Neural cell (in vitro differentiated cells): ENCODE measurements around the gene DIP2C. TPM values are rescaled to one million over a fixed set of nuclear protein-coding genes. Genes with fewer than 3 reads are reported as not detected.
"Not testable (repeated sequence)": the region's sequence is repeated elsewhere in the genome, so short reads cannot be mapped to it uniquely, and the experiment has no call there.

Experiments used
- H2AFZ ChIP-seq: fragments of 200-600, 300-800 bp; sonication (generic), shearing (Covaris generic); 2 replicates; pipeline ENCODE4 v1.6.0; 2014; ENCODE audit warnings: low read depth, mild to moderate bottlenecking, antibody characterized with exemption, low read length, moderate library complexity
- H3F3A ChIP-seq: fragments of 200-600 bp; shearing (Covaris generic); 2 replicates; pipeline ENCODE4 v1.6.1; 2016; ENCODE audit warnings: mild to moderate bottlenecking, moderate library complexity, mixed read lengths, antibody characterized with exemption, low read length; ENCODE audit not compliant: insufficient read depth, poor library complexity, severe bottlenecking
- H3K27ac ChIP-seq: fragments of 200-600, 300-800 bp; sonication (generic), shearing (Covaris generic); 2 replicates; pipeline ENCODE4 v1.5.1; 2014; ENCODE audit warnings: mild to moderate bottlenecking, low read length, moderate library complexity
- H3K27me3 ChIP-seq: fragments of 300-800, 200-600 bp; sonication (generic), shearing (Covaris generic); 2 replicates; pipeline ENCODE4 v1.6.0; 2014; ENCODE audit warnings: mild to moderate bottlenecking, low read depth, low read length, moderate library complexity; ENCODE audit not compliant: insufficient read depth
- H3K36me3 ChIP-seq: fragments of 300-800, 200-600 bp; sonication (generic), shearing (Covaris generic); 2 replicates; pipeline ENCODE4 v1.5.1; 2014; ENCODE audit warnings: mild to moderate bottlenecking, antibody characterized with exemption, low read length, moderate library complexity; ENCODE audit not compliant: insufficient read depth
- H3K4me2 ChIP-seq: fragments of 300-800, 200-600 bp; sonication (generic), shearing (Covaris generic); 2 replicates; pipeline ENCODE4 v1.6.0; 2014; ENCODE audit warnings: mild to moderate bottlenecking, low read length
- H3K4me3 ChIP-seq: fragments of 300-800, 200-600 bp; sonication (generic), shearing (Covaris generic); 2 replicates; pipeline ENCODE4 v1.5.1; 2014; ENCODE audit warnings: mild to moderate bottlenecking, low read length, moderate library complexity
- H3K79me2 ChIP-seq: fragments of 200-600 bp; shearing (Covaris generic); replicated peaks from 2 replicates; pipeline ENCODE4 v1.6.0; 2014; ENCODE audit warnings: mild to moderate bottlenecking, low read length, moderate library complexity; ENCODE audit not compliant: insufficient read depth
- H3K9ac ChIP-seq: fragments of 300-800, 200-600 bp; sonication (generic), shearing (Covaris generic); 2 replicates; pipeline ENCODE4 v1.6.1; 2016; ENCODE audit warnings: mild to moderate bottlenecking, low read length, mixed read lengths
- H3K9me2 ChIP-seq: fragments of 200-600 bp; shearing (Covaris generic); 2 replicates; pipeline ENCODE4 v1.6.1; 2016; ENCODE audit warnings: mild to moderate bottlenecking, low read length, mixed read lengths; ENCODE audit not compliant: insufficient read depth
- H3K9me3 ChIP-seq: fragments of 200-600, 300-800 bp; sonication (generic), shearing (Covaris generic); 2 replicates; pipeline ENCODE4 v1.6.1; 2016; ENCODE audit warnings: mild to moderate bottlenecking, mixed run types, low read length, moderate library complexity, mixed read lengths
- H4K20me1 ChIP-seq: fragments of 200-600 bp; shearing (Covaris generic); 2 replicates; pipeline ENCODE4 v1.6.1; 2016; ENCODE audit warnings: mild to moderate bottlenecking, mixed run types; ENCODE audit not compliant: insufficient read depth
- EP300 ChIP-seq: fragments of 450-650 bp; conservative IDR thresholded peaks from 2 replicates; pipeline ENCODE4 v1.6.1; 2014; ENCODE audit warnings: antibody characterized with exemption, mild to moderate bottlenecking, moderate library complexity; ENCODE audit not compliant: poor library complexity, severe bottlenecking
- EZH2 ChIP-seq: fragments of 200-600, 300-800 bp; shearing (Covaris generic), sonication (generic); IDR thresholded peaks from 2 replicates; pipeline ENCODE4 v1.6.1; 2014; ENCODE audit warnings: antibody characterized with exemption, low read length, borderline replicate concordance, mild to moderate bottlenecking; ENCODE audit not compliant: insufficient read depth, poor library complexity, severe bottlenecking
- MXI1 ChIP-seq: fragments of 450-650 bp; conservative IDR thresholded peaks from 2 replicates; pipeline ENCODE4 v1.6.1; 2014; ENCODE audit warnings: antibody characterized with exemption, mild to moderate bottlenecking; ENCODE audit not compliant: poor library complexity, severe bottlenecking
- POLR2AphosphoS5 ChIP-seq: IDR thresholded peaks from 2 replicates; pipeline ENCODE4 v1.6.1; 2012
- RAD21 ChIP-seq: fragments of 450-650 bp; conservative IDR thresholded peaks from 2 replicates; pipeline ENCODE4 v1.6.1; 2014; ENCODE audit warnings: antibody characterized with exemption, mild to moderate bottlenecking, moderate library complexity
- REST ChIP-seq: IDR thresholded peaks from 2 replicates; pipeline ENCODE4 v1.6.1; 2012; ENCODE audit warnings: borderline replicate concordance
- SMC3 ChIP-seq: fragments of 450-650 bp; conservative IDR thresholded peaks from 2 replicates; pipeline ENCODE4 v1.6.1; 2014; ENCODE audit warnings: antibody characterized with exemption, mild to moderate bottlenecking, moderate library complexity; ENCODE audit not compliant: poor library complexity
- TAF1 ChIP-seq: IDR thresholded peaks from 2 replicates; pipeline ENCODE4 v1.6.1; 2012; ENCODE audit warnings: low read depth
- polyA plus RNA-seq: library from polyadenylated mRNA; depleted of rRNA; stranded (reverse); fragments of >200 nt; gene quantifications from 2 replicates; pipeline ENCODE4 v1.2.3, GENCODE V29; 2014
- TF ChIP-seq, protein P1 (sequence below): fragments of 450-650 bp; IDR thresholded peaks from 2 replicates; pipeline ENCODE4 v1.5.1; 2014; ENCODE audit warnings: antibody characterized with exemption, mild to moderate bottlenecking, moderate library complexity; ENCODE audit not compliant: poor library complexity, severe bottlenecking

Gene DIP2C
- polyA plus RNA-seq, 1 donor from 2014 or later, result 24.1 TPM

DNA sequence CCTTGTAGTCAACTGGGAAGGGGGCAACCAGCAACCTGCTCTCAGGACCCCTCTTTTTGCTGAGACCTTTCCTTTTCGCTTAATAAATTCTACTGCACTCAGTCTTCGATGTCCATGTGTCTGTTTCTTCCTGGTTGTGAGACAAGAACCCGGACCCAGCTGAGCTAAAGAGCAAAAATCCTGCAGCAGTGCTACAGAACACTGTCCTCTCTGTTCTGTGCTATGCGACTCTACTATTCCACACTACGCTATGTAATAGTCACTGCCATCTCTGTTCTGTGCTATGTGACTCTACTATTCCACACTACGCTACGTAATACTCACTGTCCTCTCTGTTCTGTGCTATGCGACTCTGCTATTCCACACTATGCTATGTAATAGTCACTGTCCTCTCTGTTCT, 34.3 kb downstream of the DIP2C start:
- Histone ChIP-seq H3K4me2 (no peak overlapping the region), H4K20me1 (peaks cover 13% of the 10 kb centered on the region), H3K36me3 (no peaks in the 10 kb centered on the region), H3K27ac (no peak overlapping the region), H3K4me3 (no peak overlapping the region), H3K9me2 (no peaks in the 10 kb centered on the region), H3K9ac (no peak overlapping the region), H3K79me2 (peaks cover 72% of the 10 kb centered on the region), H3K27me3 (no peaks in the 10 kb centered on the region), H3K9me3 (no peaks in the 10 kb centered on the region), H3F3A (no peaks in the 10 kb centered on the region), H2AFZ (no peak overlapping the region)
- TF ChIP-seq SMC3, result no peak

GRCh38 chr10:654647-654996, 34.8 kb downstream of the DIP2C start:
- Histone ChIP-seq H2AFZ (no peak overlapping the region), H3K36me3 (no peaks in the 10 kb centered on the region), H3K9me3 (no peaks in the 10 kb centered on the region), H3K9ac (no peak overlapping the region), H3K4me3 (peak overlapping the region; percentile 29), H3K4me2 (no peak overlapping the region), H4K20me1 (peaks cover 13% of the 10 kb centered on the region), H3K9me2 (no peaks in the 10 kb centered on the region), H3K27me3 (no peaks in the 10 kb centered on the region), H3K79me2 (peaks cover 77% of the 10 kb centered on the region), H3K27ac (peak overlapping the region; percentile 60), H3F3A (no peaks in the 10 kb centered on the region)
- no peak for TF ChIP-seq MXI1

DNA sequence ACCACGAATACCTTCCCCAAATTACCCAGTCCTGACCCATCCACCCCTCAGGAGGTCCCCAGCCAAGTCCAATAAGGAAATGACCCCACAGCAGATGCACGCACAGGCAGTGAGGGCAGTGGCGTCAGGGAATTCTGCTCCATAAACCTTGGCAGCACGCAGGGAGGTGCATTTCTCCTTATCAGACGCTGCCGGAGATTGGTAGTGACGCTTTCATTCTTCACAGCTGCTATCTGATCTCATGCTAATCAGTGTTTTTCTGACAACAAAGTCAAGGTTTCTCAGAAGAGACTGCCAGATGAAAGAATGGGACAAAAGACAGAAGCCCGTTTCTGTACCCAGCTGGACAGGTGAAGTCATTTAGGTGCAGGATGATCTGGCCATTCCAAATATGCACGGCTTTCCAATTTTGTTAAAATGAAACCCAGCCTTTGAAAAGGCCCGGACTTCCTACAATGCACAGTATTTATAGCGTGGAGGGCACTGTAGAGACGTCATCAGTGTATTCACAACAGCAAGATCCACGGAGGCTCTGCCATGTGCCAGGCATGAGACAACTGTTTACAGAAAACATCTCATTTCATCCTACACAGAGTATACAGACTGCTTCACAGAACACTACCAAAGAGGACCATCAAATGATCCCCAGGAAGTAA, 35.3 kb downstream of the DIP2C start:
- peak overlapping the region; percentile 54 for H3K4me2 ChIP-seq

DNA sequence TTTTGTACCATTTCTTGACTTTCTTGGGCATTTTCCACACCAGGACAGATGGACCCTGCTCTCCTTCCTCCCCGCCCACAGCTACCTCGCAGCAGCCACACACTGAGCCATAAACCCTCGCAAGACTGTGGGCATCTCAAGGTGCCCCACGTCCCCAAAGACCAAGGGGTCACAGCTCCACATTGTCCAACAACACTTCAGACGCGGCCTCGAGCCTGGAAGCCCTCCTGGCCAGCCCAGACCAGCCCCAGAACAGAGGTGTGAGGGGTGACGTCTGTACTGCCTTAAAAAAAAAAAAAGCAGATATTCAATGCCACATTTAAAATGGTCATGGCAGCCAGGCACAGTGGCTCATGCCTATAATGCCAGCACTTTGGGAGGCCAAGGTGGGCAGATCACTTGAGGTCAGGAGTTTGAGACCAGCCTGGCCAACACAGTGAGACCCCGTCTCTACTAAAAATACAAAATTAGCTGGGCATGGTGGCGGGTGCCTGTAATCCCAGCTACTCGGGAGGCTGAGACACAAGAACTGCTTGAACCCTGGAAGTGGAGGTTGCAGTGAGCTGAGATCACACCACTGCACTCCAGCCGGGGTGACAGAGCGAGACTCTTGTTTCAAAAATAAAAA, 36.5 kb downstream of the DIP2C start:
- H3K9ac ChIP-seq, H3K9me3 ChIP-seq, H3K36me3 ChIP-seq, H3K9me2 ChIP-seq, H3K4me3 ChIP-seq, H2AFZ ChIP-seq, H3K27ac ChIP-seq, H3K27me3 ChIP-seq, H3K4me2 ChIP-seq, H3F3A ChIP-seq: not testable (repeated sequence)
- peaks cover 71% of the 10 kb centered on the region for H3K79me2 ChIP-seq
- H4K20me1 ChIP-seq, result peaks cover 13% of the 10 kb centered on the region

More for the DNA sequence above, 35.3 kb downstream of the DIP2C start:
- Histone ChIP-seq H3F3A (no peaks in the 10 kb centered on the region), H3K27ac (peak overlapping the region; percentile 60), H3K79me2 (peaks cover 79% of the 10 kb centered on the region), H3K9ac (peak overlapping the region; percentile 49), H4K20me1 (peaks cover 13% of the 10 kb centered on the region), H3K4me3 (peak overlapping the region; percentile 29), H3K36me3 (no peaks in the 10 kb centered on the region), H3K9me2 (no peaks in the 10 kb centered on the region), H3K27me3 (no peaks in the 10 kb centered on the region), H3K9me3 (no peaks in the 10 kb centered on the region), H2AFZ (no peak overlapping the region)
- no peak for TF ChIP-seq RAD21
- no peak for TF ChIP-seq TAF1
- no peak for TF ChIP-seq POLR2AphosphoS5
- no peak for TF ChIP-seq MXI1
- TF ChIP-seq SMC3, result no peak
- no peak for TF ChIP-seq EZH2
- TF ChIP-seq EP300, result no peak
- TF ChIP-seq REST, result no peak
- TF ChIP-seq, protein P1, sequence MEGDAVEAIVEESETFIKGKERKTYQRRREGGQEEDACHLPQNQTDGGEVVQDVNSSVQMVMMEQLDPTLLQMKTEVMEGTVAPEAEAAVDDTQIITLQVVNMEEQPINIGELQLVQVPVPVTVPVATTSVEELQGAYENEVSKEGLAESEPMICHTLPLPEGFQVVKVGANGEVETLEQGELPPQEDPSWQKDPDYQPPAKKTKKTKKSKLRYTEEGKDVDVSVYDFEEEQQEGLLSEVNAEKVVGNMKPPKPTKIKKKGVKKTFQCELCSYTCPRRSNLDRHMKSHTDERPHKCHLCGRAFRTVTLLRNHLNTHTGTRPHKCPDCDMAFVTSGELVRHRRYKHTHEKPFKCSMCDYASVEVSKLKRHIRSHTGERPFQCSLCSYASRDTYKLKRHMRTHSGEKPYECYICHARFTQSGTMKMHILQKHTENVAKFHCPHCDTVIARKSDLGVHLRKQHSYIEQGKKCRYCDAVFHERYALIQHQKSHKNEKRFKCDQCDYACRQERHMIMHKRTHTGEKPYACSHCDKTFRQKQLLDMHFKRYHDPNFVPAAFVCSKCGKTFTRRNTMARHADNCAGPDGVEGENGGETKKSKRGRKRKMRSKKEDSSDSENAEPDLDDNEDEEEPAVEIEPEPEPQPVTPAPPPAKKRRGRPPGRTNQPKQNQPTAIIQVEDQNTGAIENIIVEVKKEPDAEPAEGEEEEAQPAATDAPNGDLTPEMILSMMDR, result no peak
